RWPE1 (cell line): Measurements from ENCODE around the gene SAPCD1.
"Not testable (repeated sequence)": the region's sequence is repeated elsewhere in the genome, so short reads cannot be mapped to it uniquely, and the experiment has no call there.

Experiments
- CTCF ChIA-PET: fragments of 350-600 bp; sonication (Branson Sonifier 250); formaldehyde crosslinking; extraction: SDS; loops from one replicate; lab custom pipeline; 2021; lab: Yijun Ruan, JAX
- POLR2A ChIA-PET: fragments of 400-600 bp; formaldehyde crosslinking; extraction: SDS; loops from one replicate; lab custom pipeline; 2020; ENCODE audit warnings: antibody characterized with exemption; ENCODE audit not compliant: low non-redundant PET; lab: Yijun Ruan, JAX
- DNase-seq: peaks from one replicate; pipeline ENCODE4 v3.0.0; 2012; ENCODE audit warnings: low spot score
- H3K27ac ChIP-seq: fragments of 450-650 bp; 2 replicates; pipeline ENCODE4 v1.5.1; 2017
- TF ChIP-seq, protein P1 (sequence below): fragments of 450-650 bp; conservative IDR thresholded peaks from 2 replicates; pipeline ENCODE4 v1.5.1; 2017; ENCODE audit warnings: low read depth, mild to moderate bottlenecking

The SAPCD1 gene

GRCh38 chr6:31794294-31794865 lies 31.9 kb downstream of the SAPCD1 start:
- TF ChIP-seq, protein P1, sequence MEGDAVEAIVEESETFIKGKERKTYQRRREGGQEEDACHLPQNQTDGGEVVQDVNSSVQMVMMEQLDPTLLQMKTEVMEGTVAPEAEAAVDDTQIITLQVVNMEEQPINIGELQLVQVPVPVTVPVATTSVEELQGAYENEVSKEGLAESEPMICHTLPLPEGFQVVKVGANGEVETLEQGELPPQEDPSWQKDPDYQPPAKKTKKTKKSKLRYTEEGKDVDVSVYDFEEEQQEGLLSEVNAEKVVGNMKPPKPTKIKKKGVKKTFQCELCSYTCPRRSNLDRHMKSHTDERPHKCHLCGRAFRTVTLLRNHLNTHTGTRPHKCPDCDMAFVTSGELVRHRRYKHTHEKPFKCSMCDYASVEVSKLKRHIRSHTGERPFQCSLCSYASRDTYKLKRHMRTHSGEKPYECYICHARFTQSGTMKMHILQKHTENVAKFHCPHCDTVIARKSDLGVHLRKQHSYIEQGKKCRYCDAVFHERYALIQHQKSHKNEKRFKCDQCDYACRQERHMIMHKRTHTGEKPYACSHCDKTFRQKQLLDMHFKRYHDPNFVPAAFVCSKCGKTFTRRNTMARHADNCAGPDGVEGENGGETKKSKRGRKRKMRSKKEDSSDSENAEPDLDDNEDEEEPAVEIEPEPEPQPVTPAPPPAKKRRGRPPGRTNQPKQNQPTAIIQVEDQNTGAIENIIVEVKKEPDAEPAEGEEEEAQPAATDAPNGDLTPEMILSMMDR = no peak
- CTCF ChIA-PET = interaction anchor here (0.7 to 1.1 kb wide), 2 partner anchors 21 to 65 kb away, joined by 3 to 5 read pairs; partner anchors contain the start of gene DDAH2
- POLR2A ChIA-PET = no interaction called here
- H3K27ac ChIP-seq = peak overlapping the region; percentile 92
- DNase-seq = no peak

GRCh38 chr6:31794866-31795615 lies 32.6 kb downstream of the SAPCD1 start:
- TF ChIP-seq, protein P1 = no peak
- DNase-seq = no peak
- H3K27ac ChIP-seq = peak overlapping the region; percentile 92
- POLR2A ChIA-PET = interaction anchor here (1.0 kb wide), 1 partner anchor 11 kb away, joined by 3 read pairs; no protein-coding TSS in a partner anchor
- CTCF ChIA-PET = interaction anchor here (0.6 to 1.1 kb wide), 5 partner anchors 11 to 66 kb away, joined by 3 to 5 read pairs (median 4); partner anchors contain the start of gene DDAH2

DNA sequence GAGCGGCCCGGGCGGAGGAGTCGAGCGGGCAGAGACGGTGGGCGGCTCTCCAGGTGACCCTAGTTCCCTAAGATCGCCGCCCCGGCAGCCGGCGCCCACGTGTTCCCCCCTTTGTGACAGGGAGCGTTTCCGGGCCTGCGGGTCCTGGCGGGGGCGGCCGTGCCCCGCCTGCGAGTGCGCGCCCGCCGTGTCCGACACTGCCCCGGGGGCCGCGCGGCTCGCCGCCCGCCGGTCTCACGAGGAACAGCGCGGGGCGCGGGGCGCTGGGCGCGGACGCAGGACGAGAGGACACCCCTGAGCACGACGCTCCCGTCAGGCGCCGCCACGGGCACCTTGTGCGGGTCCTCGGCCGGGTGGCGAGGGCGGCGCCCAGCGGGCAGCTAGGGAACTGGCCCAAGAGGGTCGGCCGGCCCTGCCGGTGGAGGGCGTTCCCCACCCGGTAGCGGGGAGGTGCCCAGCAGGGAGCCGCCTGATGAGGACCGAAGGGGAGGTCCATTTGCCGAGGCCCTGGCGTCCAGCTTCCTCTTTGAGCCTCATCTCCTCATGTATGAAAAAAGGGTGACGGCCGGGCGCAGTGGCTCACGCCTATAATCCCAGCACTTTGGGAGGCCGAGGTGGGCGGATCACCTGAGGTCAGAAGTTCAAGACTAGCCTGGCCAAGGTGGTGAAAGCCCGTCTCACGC lies 33.3 kb downstream of the SAPCD1 start, which contains the start of gene VARS1:
TSS of gene VARS1 (minus strand) at position 137 of the 683 bp plus-strand sequence. CDS start 535 bp downstream, outside the sequence.
- TF ChIP-seq, protein P1 = peak; percentile 86
- DNase-seq = peak; percentile 93
- H3K27ac ChIP-seq = peak within 1 kb of the TSS; percentile 92
- POLR2A ChIA-PET = interaction anchor here (0.6 to 1.0 kb wide), 3 partner anchors 12 to 37 kb away, joined by 3 to 4 read pairs (median 4); no protein-coding TSS in a partner anchor
- CTCF ChIA-PET = interaction anchor here (0.6 to 1.1 kb wide), 9 partner anchors 10 to 43 kb away, joined by 3 to 5 read pairs (median 4); no protein-coding TSS in a partner anchor

DNA sequence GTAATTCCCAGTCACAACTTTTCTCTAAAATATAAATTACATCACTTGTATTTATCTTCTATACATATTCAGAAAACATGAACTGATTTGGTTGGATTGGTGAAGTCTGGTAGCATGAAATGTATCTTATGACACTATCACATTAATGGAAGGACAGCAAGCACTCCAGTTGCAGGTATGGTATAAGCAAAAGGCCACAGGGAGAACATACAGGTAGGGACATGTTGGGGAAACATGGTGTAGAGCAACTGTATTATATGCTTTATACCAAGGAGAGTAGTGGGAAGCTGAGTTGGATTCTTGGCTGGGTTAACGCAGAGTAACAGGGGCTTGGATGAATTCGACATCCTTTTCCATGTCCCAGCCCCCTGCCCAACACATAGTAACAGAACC lies 34.5 kb downstream of the SAPCD1 start:
- ChIA-PET POLR2A (no interaction called here), CTCF (no interaction called here)
- TF ChIP-seq, protein P1 = no peak
- peak overlapping the region; percentile 92 for H3K27ac ChIP-seq
- no peak for DNase-seq

- H3K27ac ChIP-seq = peak overlapping the region; percentile 60
- DNase-seq = no peak
- CTCF ChIA-PET = interaction anchor here (0.6 kb wide), 1 partner anchor 83 kb away, joined by 3 read pairs; no protein-coding TSS in a partner anchor
- POLR2A ChIA-PET = no interaction called here
- TF ChIP-seq, protein P1 = no peak
Observed at GRCh38 chr6:31797588-31797987, 35.1 kb downstream of the SAPCD1 start.

- DNase-seq = no peak
- TF ChIP-seq, protein P1 = no peak
- CTCF ChIA-PET = no interaction called here
- POLR2A ChIA-PET = no interaction called here
- peak overlapping the region; percentile 17; the same call in 1 of the 2 replicates for H3K27ac ChIP-seq
Observed at GRCh38 chr6:31799781-31800180, 37.3 kb downstream of the SAPCD1 start.

- DNase-seq, POLR2A ChIA-PET: not testable (repeated sequence)
- H3K27ac ChIP-seq = peak overlapping the region; percentile 35; the same call in 1 of the 2 replicates
- CTCF ChIA-PET = interaction anchor here (0.7 kb wide), 1 partner anchor 34 kb away, joined by 6 read pairs; no protein-coding TSS in a partner anchor
Observed at GRCh38 chr6:31801031-31801927, 38.8 kb downstream of the SAPCD1 start.
